ENCODE measurements around the gene DHX15. TPM values are rescaled to one million over a fixed set of nuclear protein-coding genes. Genes with fewer than 3 reads are reported as not detected.

Gene DHX15
- total RNA-seq, 4 donors from 2014 or later = 113 to 334 (median 139) TPM

DNA sequence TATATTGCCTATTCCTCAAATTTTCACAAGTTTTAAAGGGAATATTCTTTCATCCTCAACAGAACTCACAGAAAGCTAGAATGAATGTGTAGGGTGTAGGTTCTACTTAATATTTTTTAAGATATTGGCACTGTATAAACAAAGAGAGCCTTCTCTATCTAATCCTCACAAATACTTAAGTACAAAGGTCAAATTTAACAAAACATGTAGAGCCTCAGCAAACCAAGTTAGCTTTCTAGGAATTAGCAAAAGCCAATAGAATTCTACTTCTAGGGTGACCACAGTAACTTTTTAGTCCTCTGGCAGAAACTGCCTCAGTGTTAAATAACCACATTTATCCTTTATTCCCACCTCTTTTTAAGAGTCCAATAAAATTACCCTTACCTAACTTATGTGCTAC, 19.3 kb downstream of the DHX15 start:
- no peak for DNase-seq
- TF ChIP-seq POLR2A (IDR thresholded peaks at IDR 0.05) = no peak
- TF ChIP-seq, protein P1, sequence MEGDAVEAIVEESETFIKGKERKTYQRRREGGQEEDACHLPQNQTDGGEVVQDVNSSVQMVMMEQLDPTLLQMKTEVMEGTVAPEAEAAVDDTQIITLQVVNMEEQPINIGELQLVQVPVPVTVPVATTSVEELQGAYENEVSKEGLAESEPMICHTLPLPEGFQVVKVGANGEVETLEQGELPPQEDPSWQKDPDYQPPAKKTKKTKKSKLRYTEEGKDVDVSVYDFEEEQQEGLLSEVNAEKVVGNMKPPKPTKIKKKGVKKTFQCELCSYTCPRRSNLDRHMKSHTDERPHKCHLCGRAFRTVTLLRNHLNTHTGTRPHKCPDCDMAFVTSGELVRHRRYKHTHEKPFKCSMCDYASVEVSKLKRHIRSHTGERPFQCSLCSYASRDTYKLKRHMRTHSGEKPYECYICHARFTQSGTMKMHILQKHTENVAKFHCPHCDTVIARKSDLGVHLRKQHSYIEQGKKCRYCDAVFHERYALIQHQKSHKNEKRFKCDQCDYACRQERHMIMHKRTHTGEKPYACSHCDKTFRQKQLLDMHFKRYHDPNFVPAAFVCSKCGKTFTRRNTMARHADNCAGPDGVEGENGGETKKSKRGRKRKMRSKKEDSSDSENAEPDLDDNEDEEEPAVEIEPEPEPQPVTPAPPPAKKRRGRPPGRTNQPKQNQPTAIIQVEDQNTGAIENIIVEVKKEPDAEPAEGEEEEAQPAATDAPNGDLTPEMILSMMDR (IDR thresholded peaks at IDR 0.05) = no peak
- intact Hi-C loops (cut with DNase I; ENCODE audit: low total_unique reads) = no loop called here
- no peaks in the 10 kb centered on the region for H3K36me3 ChIP-seq
- H3K27ac ChIP-seq = no peak overlapping the region
- no peaks in the 10 kb centered on the region for H3K9me3 ChIP-seq
- H3K4me3 ChIP-seq = no peak overlapping the region
- peaks cover 0 to 5% of the 10 kb centered on the region in 2 donors for H3K4me1 ChIP-seq
- no peaks in the 10 kb centered on the region for H3K27me3 ChIP-seq

DNA sequence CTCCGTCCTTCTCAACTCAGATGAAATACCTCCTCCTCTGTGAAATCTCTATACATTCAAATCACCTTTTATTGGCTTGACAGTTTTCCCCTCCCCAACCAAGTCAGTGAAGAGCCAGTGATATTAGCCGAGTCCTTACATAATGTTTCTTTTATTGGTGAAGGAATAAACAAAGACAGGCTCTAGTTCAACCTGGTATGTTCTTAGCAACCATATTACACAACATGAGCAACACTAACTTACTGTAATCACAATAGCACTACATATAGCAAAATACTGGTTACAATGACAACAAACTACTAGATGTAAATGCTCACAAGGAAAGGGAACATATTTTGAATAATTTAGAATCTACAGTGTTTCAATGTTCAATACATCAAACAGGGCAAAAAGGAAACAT, 19.9 kb downstream of the DHX15 start:
- Histone ChIP-seq H3K4me3 (no peak overlapping the region), H3K9me3 (no peaks in the 10 kb centered on the region), H3K36me3 (no peaks in the 10 kb centered on the region), H3K4me1 (peaks cover 0 to 5% of the 10 kb centered on the region in 2 donors), H3K27me3 (no peaks in the 10 kb centered on the region), H3K27ac (no peak overlapping the region)
- DNase-seq = no peak
- intact Hi-C loops (cut with DNase I; ENCODE audit: low total_unique reads) = no loop called here
- TF ChIP-seq, protein P1 (IDR thresholded peaks at IDR 0.05) = no peak
- TF ChIP-seq POLR2A (IDR thresholded peaks at IDR 0.05) = no peak

DNA sequence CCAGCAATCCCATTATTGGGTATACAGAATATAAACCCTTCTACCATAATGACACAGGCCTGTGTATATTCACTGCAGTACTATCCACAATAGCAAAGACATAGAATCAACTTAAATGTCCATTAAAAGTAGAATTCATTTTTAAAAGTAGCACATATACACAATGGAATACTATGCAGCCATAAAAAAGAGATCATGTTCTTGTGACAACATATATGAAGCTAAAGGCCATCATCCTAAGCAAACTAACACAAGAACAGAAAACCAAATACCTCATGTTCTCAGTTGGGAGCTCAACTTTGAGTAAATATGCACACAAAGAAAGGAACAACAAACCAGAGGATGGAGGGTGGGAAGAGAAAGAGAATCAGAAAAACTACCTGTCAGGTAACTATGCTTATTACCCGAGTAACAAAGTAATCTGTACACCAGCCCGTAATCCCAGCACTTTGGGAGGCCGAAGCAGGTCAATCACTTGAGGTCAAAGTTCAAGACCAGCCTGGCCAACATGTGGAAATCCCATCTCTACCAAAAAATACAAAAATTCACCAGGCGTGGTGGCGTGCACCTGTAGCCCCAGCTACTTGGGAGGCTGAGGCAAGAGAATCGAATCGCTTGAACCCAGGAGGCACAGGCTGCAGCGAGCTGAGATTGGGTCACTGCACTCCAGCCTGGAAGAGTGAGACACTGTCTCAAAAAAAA, 22.8 kb downstream of the DHX15 start:
- intact Hi-C loops (cut with DNase I; ENCODE audit: low total_unique reads) = no loop called here
- no peaks in the 10 kb centered on the region for H3K9me3 ChIP-seq
- H3K4me1 ChIP-seq = peaks cover 0 to 5% of the 10 kb centered on the region in 2 donors
- H3K27me3 ChIP-seq = no peaks in the 10 kb centered on the region
- no peak for DNase-seq
- TF ChIP-seq, protein P1 (IDR thresholded peaks at IDR 0.05) = no peak
- TF ChIP-seq POLR2A (IDR thresholded peaks at IDR 0.05) = no peak
- H3K36me3 ChIP-seq = no peaks in the 10 kb centered on the region
- H3K27ac ChIP-seq = no peak overlapping the region
- H3K4me3 ChIP-seq = no peak overlapping the region

DNA sequence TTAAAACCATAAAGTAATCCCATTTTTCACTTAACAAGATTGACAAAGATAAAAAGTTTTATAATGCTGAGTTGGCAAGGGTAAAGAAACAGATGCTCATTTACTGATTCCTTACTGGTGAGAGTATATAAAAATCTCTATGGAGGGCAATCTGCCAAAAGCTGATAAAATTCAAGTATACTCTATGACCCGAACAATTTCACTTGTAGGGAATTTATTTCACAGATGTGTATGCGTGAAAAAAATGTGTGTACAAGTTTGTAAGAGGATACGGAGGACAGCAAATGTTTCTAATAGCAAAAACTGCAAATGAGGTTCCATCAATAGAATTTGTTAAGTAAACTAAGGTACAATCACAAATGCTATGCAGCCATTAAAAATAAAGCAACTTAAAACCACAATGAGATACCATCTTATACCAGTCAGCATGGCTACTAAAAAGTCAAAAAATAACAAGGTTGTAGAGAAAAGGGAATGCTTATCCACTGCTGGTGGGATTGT, 23.4 kb downstream of the DHX15 start:
- Histone ChIP-seq H3K27ac (no peak overlapping the region), H3K36me3 (no peaks in the 10 kb centered on the region), H3K27me3 (no peaks in the 10 kb centered on the region), H3K4me3 (no peak overlapping the region), H3K9me3 (no peaks in the 10 kb centered on the region), H3K4me1 (peaks cover 0 to 5% of the 10 kb centered on the region in 2 donors)
- no peak for TF ChIP-seq POLR2A (IDR thresholded peaks at IDR 0.05)
- TF ChIP-seq, protein P1 (IDR thresholded peaks at IDR 0.05) = no peak
- intact Hi-C loops (cut with DNase I; ENCODE audit: low total_unique reads) = no loop called here
- DNase-seq = no peak

DNA sequence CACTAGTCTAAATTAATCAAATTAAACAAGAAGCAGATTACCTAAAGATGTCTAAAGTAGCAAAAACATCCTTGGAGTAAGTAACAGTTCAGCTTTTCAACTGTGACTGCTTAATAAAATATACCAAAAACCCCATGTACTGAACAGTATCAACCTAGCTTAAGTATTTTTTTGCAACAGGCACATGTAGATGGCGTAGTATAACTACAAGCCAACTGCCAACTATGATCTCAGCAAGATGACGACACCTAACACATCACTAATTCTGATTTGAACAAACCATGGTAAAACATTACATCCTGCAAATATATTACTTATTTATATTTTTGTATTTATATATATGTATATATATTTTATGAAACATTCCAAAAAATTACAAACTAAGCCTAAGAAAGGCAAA, 24.5 kb downstream of the DHX15 start:
- TF ChIP-seq, protein P1 (IDR thresholded peaks at IDR 0.05) = no peak
- no peak for TF ChIP-seq POLR2A (IDR thresholded peaks at IDR 0.05)
- Histone ChIP-seq H3K4me1 (peaks cover 0 to 5% of the 10 kb centered on the region in 2 donors), H3K27ac (no peak overlapping the region), H3K4me3 (no peak overlapping the region), H3K27me3 (no peaks in the 10 kb centered on the region), H3K36me3 (no peaks in the 10 kb centered on the region), H3K9me3 (no peaks in the 10 kb centered on the region)
- intact Hi-C loops (cut with DNase I; ENCODE audit: low total_unique reads) = no loop called here
- no peak for DNase-seq

Measured in uterus (tissue), 4 donors.